Stimulated activated CD8-positive, alpha-beta memory T cell treated with anti-CD3 and anti-CD28 coated beads, Interleukin-12 subunit alpha, Interleukin-12 subunit beta, amount 100 ng/mL, for 4 hours (primary cell): ENCODE measurements around the gene BRAP.
A peak's percentile ranks its signal among the peaks of the same experiment; 100 is the strongest.
"Not testable (repeated sequence)": the region's sequence is repeated elsewhere in the genome, so short reads cannot be mapped to it uniquely, and the experiment has no call there.

Experiments
- DNase-seq: peaks from one replicate; pipeline ENCODE4 v3.0.0-alpha.2; 2020; ENCODE audit warnings: low read depth

BRAP gene

GRCh38 chr12:111607239-111607638, 78.5 kb downstream of the BRAP start:
- DNase-seq: no peak

GRCh38 chr12:111606767-111607230, 79.0 kb downstream of the BRAP start:
- DNase-seq: no peak

- DNase-seq: no peak
Measured at GRCh38 chr12:111605911-111606766, 79.6 kb downstream of the BRAP start.

GRCh38 chr12:111602857-111603256, 82.9 kb downstream of the BRAP start:
- not testable (repeated sequence) for DNase-seq

GRCh38 chr12:111602348-111602747, 83.4 kb downstream of the BRAP start:
- DNase-seq: no peak

- not testable (repeated sequence) for DNase-seq
Measured at GRCh38 chr12:111600986-111601385, 84.8 kb downstream of the BRAP start.

- DNase-seq: no peak
Measured at GRCh38 chr12:111600205-111600642, 85.5 kb downstream of the BRAP start.

GRCh38 chr12:111599453-111600204, 86.1 kb downstream of the BRAP start:
- peak; percentile 83 for DNase-seq

GRCh38 chr12:111598637-111599452, 86.9 kb downstream of the BRAP start, which contains the start of gene ATXN2:
ATXN2 (minus strand) TSS chr12:111599315; CDS start chr12:111599034, 281 bp downstream.
- no peak for DNase-seq

- no peak for DNase-seq
Measured at GRCh38 chr12:111597831-111598636, 87.7 kb downstream of the BRAP start.

GRCh38 chr12:111596985-111597830, 88.5 kb downstream of the BRAP start:
- no peak for DNase-seq

- DNase-seq: not testable (repeated sequence)
Measured at GRCh38 chr12:111595341-111595835, 90.4 kb downstream of the BRAP start.
